Left lung (tissue), 10 donors: ENCODE measurements around the gene HORMAD1. TPM values are rescaled to one million over a fixed set of nuclear protein-coding genes. Genes with fewer than 3 reads are reported as not detected.
A peak's percentile ranks its signal among the peaks of the same experiment; 100 is the strongest.

Experiments
- ATAC-seq: fragments of 200-7000 bp; cut with Tn5 transposase; one replicate; pipeline ENCODE4 v1.9.1; 2020; ENCODE audit warnings: moderate library complexity
- DNase-seq, 4 donors: peaks; one replicate each; pipeline ENCODE4 v3.0.0-alpha.2; 2013 to 2020
- H3K27ac ChIP-seq, 2 donors: fragments of 200-600 bp; sonication (generic) in 1 of 2; one replicate each; pipeline versions ENCODE4 v1.5.0 to v1.8.0; 2020 to 2021
- H3K27me3 ChIP-seq, 2 donors: fragments of 200-600 bp; sonication (generic) in 1 of 2; one replicate each; pipeline versions ENCODE4 v1.5.0 to v1.8.0; 2020 to 2021
- H3K36me3 ChIP-seq, 2 donors: fragments of 200-600 bp; sonication (generic) in 1 of 2; one replicate each; pipeline versions ENCODE4 v1.5.0 to v1.8.0; 2020 to 2021
- H3K4me1 ChIP-seq, 2 donors: fragments of 200-600 bp; one replicate each; pipeline ENCODE4 v1.8.0; 2021
- H3K4me3 ChIP-seq, 2 donors: fragments of 200-600 bp; sonication (generic) in 1 of 2; one replicate each; pipeline versions ENCODE4 v1.5.0 to v1.8.0; 2020 to 2021; ENCODE audit warnings: mild to moderate bottlenecking in 1 of 2
- H3K9me3 ChIP-seq, 2 donors: fragments of 200-600 bp; sonication (generic) in 1 of 2; one replicate each; pipeline versions ENCODE4 v1.5.0 to v1.8.0; 2020 to 2021
- intact Hi-C, 2 donors: fragments of 100-400 bp; cut with DNase I; formaldehyde crosslinking; loops; one replicate each; pipeline versions ENCODE4 v1.11.2 to v1.14.2; 2022
- polyA plus RNA-seq, 6 donors: library from polyadenylated mRNA; unstranded; fragments of 120-200 nt; gene quantifications; one replicate each; pipeline ENCODE4 v1.2.1, GENCODE V29; 2013; ENCODE audit not compliant: insufficient read length in 6 of 6
- total RNA-seq, 2 donors: library from RNA; stranded (reverse); fragmentation: NEBNext Ultra II Directional; extraction: Animal tissue kit (Norgen Biotek cat#: 25700); gene quantifications; one replicate each; pipeline ENCODE4 v1.2.1, GENCODE V29; 2021
- TF ChIP-seq, protein P1 (sequence below), 2 donors: fragments of 200-600 bp; sonication (generic) in 1 of 2; IDR thresholded peaks; one replicate each; pipeline versions ENCODE4 v1.5.0 to v1.8.0; 2021; ENCODE audit warnings: antibody characterized with exemption in 2 of 2
- donor health status: DM: no; HTN: yes; CAD: no.
- donor health status: DM: no; HTN: no; CAD: no.

Gene HORMAD1
- total and polyA plus RNA-seq, 8 donors: 0.15 to 2.5 (median 0.38) TPM; not detected in 3

DNA sequence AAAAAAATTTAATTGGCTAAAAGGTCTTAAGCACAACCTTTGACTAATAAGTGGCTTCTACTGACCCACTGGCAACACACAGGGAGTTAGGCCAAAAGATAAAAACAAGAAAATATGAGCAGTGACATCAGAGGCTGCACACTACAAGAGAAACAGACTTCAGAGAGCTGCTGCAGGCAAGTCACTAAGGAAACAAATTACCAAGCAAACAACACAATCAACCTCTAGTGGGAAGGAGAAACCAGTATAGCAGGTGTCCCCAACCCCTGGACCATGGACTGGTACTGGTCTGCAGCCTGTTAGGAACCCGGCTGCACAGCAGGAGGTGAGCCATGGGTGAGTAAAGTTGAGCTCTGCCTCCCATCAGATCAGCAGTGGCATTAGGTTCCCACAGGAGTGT lies 70.5 kb downstream of the HORMAD1 start:
- TF ChIP-seq, protein P1, sequence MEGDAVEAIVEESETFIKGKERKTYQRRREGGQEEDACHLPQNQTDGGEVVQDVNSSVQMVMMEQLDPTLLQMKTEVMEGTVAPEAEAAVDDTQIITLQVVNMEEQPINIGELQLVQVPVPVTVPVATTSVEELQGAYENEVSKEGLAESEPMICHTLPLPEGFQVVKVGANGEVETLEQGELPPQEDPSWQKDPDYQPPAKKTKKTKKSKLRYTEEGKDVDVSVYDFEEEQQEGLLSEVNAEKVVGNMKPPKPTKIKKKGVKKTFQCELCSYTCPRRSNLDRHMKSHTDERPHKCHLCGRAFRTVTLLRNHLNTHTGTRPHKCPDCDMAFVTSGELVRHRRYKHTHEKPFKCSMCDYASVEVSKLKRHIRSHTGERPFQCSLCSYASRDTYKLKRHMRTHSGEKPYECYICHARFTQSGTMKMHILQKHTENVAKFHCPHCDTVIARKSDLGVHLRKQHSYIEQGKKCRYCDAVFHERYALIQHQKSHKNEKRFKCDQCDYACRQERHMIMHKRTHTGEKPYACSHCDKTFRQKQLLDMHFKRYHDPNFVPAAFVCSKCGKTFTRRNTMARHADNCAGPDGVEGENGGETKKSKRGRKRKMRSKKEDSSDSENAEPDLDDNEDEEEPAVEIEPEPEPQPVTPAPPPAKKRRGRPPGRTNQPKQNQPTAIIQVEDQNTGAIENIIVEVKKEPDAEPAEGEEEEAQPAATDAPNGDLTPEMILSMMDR (IDR thresholded peaks at IDR 0.05): no peak
- no peaks in the 10 kb centered on the region for H3K27me3 ChIP-seq
- no peak for DNase-seq
- ATAC-seq: peak; percentile 87
- no peaks in the 10 kb centered on the region for H3K9me3 ChIP-seq
- H3K4me3 ChIP-seq: no peak overlapping the region
- H3K4me1 ChIP-seq: peaks cover 0 to 1% of the 10 kb centered on the region in 2 donors
- H3K36me3 ChIP-seq: peaks cover 0 to 18% of the 10 kb centered on the region in 2 donors
- no peak overlapping the region for H3K27ac ChIP-seq
- intact Hi-C loops: no loop called here

DNA sequence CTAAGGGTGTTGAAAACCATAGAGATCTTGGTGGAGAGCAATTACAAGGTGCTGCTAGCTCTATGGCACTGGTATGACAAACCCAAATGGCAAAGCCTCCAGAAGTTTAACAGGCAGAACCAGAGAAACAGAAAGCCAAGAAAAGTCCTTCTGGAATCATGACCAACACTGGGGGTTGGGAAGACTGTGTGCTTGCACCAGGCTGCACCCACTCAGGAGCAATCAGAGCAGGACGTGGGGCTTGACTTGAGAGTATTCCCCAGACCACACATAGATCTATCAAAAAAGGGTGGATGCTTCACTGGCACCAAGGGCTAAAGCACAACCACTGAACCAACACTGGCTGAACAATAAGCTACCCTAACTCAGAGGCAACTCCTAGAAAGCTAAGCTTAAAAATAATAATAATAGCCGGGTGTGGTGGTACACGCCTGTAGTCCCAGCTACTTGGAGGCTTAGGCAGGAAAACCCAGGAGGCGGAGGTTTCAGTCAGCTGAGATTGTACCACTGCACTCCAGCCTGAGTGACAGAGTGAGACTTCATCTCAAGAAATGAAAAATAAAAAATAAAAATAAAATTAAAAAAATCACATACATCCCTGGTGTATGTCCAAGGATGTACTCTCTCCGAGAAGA lies 71.1 kb downstream of the HORMAD1 start:
- ATAC-seq (no peak), DNase-seq (no peak)
- Histone ChIP-seq H3K27ac (no peak overlapping the region), H3K36me3 (peaks cover 0 to 18% of the 10 kb centered on the region in 2 donors), H3K9me3 (no peaks in the 10 kb centered on the region), H3K4me3 (no peak overlapping the region), H3K27me3 (no peaks in the 10 kb centered on the region), H3K4me1 (no peaks in the 10 kb centered on the region)
- intact Hi-C loops: no loop called here
- TF ChIP-seq, protein P1 (IDR thresholded peaks at IDR 0.05): no peak

Other genes with a start within 250 kb of the HORMAD1 start
- gene TARS2, start 233.5 kb downstream of the HORMAD1 start, total RNA-seq: 10 to 100 TPM; 18.5 to 21.7 TPM
- gene TARS2, start 233.5 kb downstream of the HORMAD1 start, polyA plus RNA-seq: 10 to 100 TPM; 24.1 to 29.4 (median 26.8) TPM
- gene ECM1, start 212.8 kb downstream of the HORMAD1 start, total RNA-seq: 10 to 100 TPM; 21.3 to 65.2 TPM
- 1 to 10 TPM; 1.9 to 3.4 (median 3.2) TPM for gene ECM1, start 212.8 kb downstream of the HORMAD1 start, polyA plus RNA-seq
- gene FALEC, start 205.1 kb downstream of the HORMAD1 start, total RNA-seq: not detected
- 1 to 10 TPM in 5 of 6 donors, under 1 TPM in 1; 0.50 to 1.9 (median 1.2) TPM for gene FALEC, start 205.1 kb downstream of the HORMAD1 start, polyA plus RNA-seq
- gene ADAMTSL4, start 171.5 kb downstream of the HORMAD1 start, total RNA-seq: 10 to 100 TPM; 52.9 to 76.0 TPM
- 10 to 100 TPM; 13.0 to 25.7 (median 19.5) TPM for gene ADAMTSL4, start 171.5 kb downstream of the HORMAD1 start, polyA plus RNA-seq
- gene MCL1, start 141.3 kb downstream of the HORMAD1 start, total RNA-seq: 100 to 1,000 TPM; 266 to 280 TPM
- gene MCL1, start 141.3 kb downstream of the HORMAD1 start, polyA plus RNA-seq: 100 to 1,000 TPM; 114 to 260 (median 173) TPM
- 100 to 1,000 TPM; 181 to 199 TPM for gene ENSA, start 91.3 kb downstream of the HORMAD1 start, total RNA-seq
- gene ENSA, start 91.3 kb downstream of the HORMAD1 start, polyA plus RNA-seq: 100 to 1,000 TPM; 180 to 218 (median 210) TPM
- gene GOLPH3L, start 23.7 kb downstream of the HORMAD1 start, total RNA-seq: 10 to 100 TPM; 28.1 to 38.2 TPM
- 10 to 100 TPM; 34.3 to 41.7 (median 39.6) TPM for gene GOLPH3L, start 23.7 kb downstream of the HORMAD1 start, polyA plus RNA-seq
- 100 to 1,000 TPM; 320 to 473 TPM for gene CTSS, start 44.9 kb upstream of the HORMAD1 start, total RNA-seq
- gene CTSS, start 44.9 kb upstream of the HORMAD1 start, polyA plus RNA-seq: 10 to 100 TPM; 21.1 to 32.6 (median 27.1) TPM
- 10 to 100 TPM; 19.9 to 54.5 TPM for gene CTSK, start 87.4 kb upstream of the HORMAD1 start, total RNA-seq
- gene CTSK, start 87.4 kb upstream of the HORMAD1 start, polyA plus RNA-seq: 10 to 100 TPM; 28.7 to 46.8 (median 36.0) TPM
- 10 to 100 TPM; 42.9 to 49.8 TPM for gene ARNT, start 155.7 kb upstream of the HORMAD1 start, total RNA-seq
- 10 to 100 TPM; 75.9 to 88.0 (median 79.7) TPM for gene ARNT, start 155.7 kb upstream of the HORMAD1 start, polyA plus RNA-seq
- gene CTXND2, start 166.2 kb upstream of the HORMAD1 start, total RNA-seq: not detected
- gene CTXND2, start 166.2 kb upstream of the HORMAD1 start, polyA plus RNA-seq: under 1 TPM in 1 of 6 donors, not detected in 5; 0.15 TPM
- gene SETDB1, start 205.5 kb upstream of the HORMAD1 start, total RNA-seq: 10 to 100 TPM; 33.1 to 49.7 TPM
- gene SETDB1, start 205.5 kb upstream of the HORMAD1 start, polyA plus RNA-seq: 10 to 100 TPM; 83.6 to 96.6 (median 91.9) TPM